DMS153 treated with DMSO at 0.1 percent for 48 hours (cell line): ENCODE measurements around the gene IRF3.
A peak's percentile ranks its signal among the peaks of the same experiment; 100 is the strongest.
"Not testable (repeated sequence)": the region's sequence is repeated elsewhere in the genome, so short reads cannot be mapped to it uniquely, and the experiment has no call there.

Experiments
- DNase-seq: peaks from one replicate; lab custom pipeline; 2025; ENCODE audit not compliant: unreplicated experiment; lab: John Stamatoyannopoulos, UW

The IRF3 gene

GRCh38 chr19:49651029-49651819 lies 14.4 kb downstream of the IRF3 start:
- no peak for DNase-seq

DNA sequence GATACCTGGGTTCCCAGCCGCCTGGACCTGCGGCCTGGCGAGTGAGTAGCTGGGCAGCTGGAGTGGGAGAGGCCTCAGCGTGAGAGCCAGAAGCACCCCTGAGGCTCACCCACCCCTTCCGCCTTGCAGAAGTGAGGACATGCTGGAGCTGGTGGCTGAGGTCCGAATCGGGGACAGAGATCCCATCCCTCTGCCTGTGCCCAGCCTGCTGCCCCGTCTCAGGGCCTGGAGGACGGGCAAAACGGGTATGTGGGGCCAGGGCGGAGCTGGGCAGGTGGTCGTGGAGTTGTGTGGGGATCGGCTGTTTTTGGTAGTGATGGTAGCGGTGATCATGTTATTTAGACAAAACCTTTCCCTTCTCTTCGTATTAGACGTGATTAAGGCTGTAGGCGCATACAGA lies 19.1 kb downstream of the IRF3 start:
- DNase-seq = no peak

DNA sequence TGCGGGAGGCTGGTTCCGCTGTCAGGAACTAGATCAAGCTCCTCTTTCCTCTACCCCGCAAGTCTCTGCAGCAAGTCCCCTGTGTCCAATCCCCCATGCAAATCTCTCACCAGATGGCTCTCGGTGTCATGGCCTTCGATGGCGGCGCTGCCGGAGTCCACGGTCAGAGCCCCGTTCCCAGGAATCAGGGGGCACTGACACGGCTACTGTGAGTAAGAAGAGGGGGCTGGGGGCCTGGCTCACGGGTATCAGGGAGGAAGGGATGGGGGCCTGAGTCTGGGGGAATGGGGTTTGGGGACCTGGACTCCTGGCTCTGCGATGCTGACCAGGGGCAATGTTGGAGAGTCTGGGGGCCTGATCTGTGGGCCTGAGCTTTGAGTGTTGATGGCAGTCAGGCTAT lies 19.7 kb downstream of the IRF3 start:
- no peak for DNase-seq

GRCh38 chr19:49645592-49645991 lies 20.1 kb downstream of the IRF3 start:
- DNase-seq = no peak

DNA sequence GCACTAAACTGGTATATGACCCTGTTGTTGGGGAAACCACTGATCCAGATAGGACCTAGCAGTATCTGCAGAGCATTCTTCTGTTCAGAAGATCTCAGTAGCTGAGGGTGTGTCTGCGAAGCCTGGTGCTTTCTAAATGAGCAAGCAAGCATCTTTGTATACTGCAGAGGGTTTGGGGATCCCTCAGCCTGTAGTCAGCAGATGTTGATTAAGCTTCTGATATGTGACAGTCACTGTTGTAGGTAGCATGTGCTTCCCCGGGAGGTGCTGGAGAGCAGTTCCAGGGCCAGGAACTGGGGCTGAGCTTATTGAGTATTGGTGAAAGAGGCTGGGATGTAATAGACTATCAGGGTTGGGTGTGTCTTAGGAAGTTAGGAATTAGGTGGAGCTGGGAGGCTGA lies 22.2 kb downstream of the IRF3 start:
- no peak for DNase-seq

- DNase-seq = no peak
Measured at GRCh38 chr19:49642492-49643035, 23.1 kb downstream of the IRF3 start.

- DNase-seq = peak; percentile 98
Measured at GRCh38 chr19:49641688-49642491, 23.8 kb downstream of the IRF3 start, which contains the start of gene SCAF1. SCAF1 (plus strand) TSS chr19:49642209; CDS start chr19:49645027, 2,818 bp downstream.

- peak; percentile 100 for DNase-seq
Measured at GRCh38 chr19:49640113-49640898, 25.4 kb downstream of the IRF3 start, which contains the start of gene RRAS. RRAS (minus strand) TSS chr19:49640143; CDS start chr19:49640098, 45 bp downstream.

- DNase-seq = no peak
Measured at GRCh38 chr19:49639401-49640112, 26.1 kb downstream of the IRF3 start.

- no peak for DNase-seq
Measured at GRCh38 chr19:49637821-49638738, 27.6 kb downstream of the IRF3 start.

DNA sequence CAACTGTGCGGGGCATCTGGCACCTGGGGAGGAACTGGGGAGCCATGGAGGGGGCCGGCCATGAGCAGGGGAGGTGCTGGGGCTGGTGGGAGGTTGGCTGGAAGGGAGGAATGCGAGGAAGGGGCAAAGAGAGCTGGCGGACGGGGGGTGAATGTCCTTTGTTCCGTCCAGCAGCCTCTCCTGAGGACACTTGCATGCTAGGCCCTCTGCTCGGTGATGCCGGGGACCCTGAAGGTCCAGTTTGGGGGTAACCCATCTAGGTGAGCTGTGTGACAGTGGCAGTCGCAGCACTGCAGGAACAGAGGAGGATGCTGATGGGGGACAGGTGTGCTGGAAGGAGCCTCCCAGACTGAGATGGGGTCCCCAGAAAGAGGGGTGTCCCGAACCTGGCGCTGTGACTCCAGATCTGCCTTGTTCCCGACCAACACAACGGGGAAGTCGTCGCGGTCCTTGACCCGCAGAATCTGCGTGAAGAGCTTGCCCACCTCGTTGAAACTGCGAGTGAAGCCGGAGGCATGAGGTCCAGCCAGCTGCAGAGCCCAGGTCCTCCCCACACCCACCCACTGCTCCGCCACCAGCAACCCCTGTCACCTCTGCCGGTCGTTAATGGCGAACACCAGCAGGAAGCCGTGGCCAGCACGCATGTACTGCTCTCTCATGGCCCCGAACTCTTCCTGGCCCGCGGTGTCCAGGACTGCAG lies 29.3 kb downstream of the IRF3 start:
- DNase-seq = no peak

DNA sequence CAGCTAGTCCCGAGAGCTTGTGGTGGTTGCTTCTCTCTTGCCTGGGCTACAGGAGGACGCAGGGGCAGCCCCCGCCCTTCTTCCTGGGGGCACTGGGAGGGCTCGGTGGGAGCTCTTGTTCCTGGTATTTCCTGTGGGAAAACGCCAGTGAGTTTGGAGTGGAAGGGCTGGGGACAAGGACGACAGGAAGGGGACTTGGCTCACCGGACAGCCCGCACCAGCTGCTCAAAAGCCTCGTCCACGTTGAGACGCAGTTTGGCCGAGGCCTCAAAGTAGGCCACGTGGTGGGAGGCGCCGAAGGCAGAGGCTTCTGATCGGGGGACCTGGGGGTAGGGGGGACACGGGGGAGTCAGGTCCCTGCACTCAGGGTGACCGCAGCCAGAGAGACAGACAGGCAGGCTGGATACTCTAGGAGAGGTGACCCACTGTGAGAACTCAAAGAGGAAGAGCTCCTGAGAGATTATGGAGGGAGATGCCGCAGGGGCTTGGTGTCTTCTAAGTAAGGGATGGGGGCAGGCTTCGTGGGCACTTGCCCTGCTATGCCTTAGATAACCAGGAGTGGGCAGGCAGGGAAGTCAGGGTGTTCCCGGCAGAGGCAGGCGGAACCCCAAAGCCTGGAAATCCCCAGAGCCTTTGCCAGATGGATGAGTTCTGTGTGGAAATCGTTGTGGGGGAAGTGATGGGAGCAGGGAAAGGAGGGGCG lies 30.0 kb downstream of the IRF3 start:
- DNase-seq = no peak

- DNase-seq = not testable (repeated sequence)
Measured at GRCh38 chr19:49633273-49633672, 32.4 kb downstream of the IRF3 start.

DNA sequence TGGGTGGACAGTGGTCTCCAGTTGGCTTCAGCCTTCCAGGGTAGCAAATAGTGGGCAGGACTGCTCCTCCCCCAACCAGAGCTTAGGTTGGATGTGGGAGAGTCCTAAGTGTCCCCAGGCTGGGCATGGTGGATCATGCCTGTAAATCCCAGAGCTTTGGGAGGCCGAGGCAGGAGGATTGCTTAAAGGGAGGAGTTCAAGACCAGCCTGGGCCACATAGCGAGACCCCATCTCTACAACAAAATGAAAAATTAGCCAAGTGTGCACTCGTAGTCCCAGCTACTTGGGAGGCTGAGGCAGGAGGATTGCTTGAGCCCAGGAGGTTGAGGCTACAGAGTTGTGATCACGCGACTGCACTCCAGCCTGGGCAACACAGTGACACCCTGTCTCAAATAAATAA lies 33.1 kb downstream of the IRF3 start:
- DNase-seq = no peak

- DNase-seq = no peak
Measured at GRCh38 chr19:49631610-49632192, 34.0 kb downstream of the IRF3 start.

DNA sequence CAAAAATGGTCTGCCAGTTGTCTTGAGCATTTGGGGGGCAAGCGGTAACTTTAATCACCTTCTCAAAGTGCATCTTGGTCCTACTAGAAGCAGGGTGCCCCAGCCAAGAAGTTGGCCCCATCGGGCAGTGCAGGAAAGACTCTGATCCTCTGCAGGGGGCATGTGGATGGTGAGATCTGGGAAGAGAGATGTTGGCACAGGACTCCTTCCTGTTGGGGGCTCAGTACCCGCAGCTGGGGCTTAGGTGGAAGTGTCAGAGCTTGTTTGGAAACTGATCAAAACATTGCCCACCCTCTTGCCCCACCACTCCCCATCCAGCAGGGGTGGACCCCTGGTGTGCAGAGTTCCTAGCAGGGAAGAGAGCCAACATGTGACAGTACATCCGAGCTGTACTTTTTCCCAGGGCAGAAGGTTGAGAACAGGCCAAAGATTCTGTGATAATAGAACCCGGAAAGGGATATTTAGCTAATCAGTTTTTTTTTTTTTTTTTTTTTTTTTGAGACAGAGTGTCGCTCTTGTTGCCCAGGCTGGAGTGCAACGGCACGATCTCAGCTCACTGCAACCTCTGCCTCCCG lies 34.6 kb downstream of the IRF3 start:
- no peak for DNase-seq

DNA sequence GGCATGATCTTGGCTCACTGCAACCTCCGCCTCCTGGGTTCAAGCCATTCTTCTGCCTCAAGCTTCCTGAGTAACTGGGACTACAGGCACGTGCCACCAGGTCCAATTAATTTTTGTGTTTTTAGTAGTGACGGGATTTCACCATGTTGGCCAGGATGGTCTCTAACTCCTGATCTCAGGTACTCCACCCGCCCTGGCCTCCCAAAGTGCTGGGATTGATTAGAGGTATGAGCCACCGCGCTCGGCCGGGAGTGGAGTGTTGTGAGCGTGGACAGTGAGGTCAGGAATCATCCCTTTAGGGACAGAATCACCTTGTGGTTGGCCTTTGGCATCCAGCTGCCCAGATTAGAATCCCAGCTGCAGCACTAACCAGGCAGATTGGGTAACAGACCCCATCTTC lies 36.0 kb downstream of the IRF3 start:
- DNase-seq = no peak
